H1 (cell line): ENCODE measurements around the gene FARS2. TPM values are rescaled to one million over a fixed set of nuclear protein-coding genes. Genes with fewer than 3 reads are reported as not detected.

Experiments
- CTCF ChIA-PET: fragments of 300-600 bp; sonication (Branson Sonifier 250); formaldehyde crosslinking; loops from one replicate; lab custom pipeline; 2021; ENCODE audit not compliant: partially characterized antibody; lab: Charles Lee
- POLR2A ChIA-PET: fragments of 300-600 bp; sonication (Branson Sonifier 250); formaldehyde crosslinking; loops from one replicate; lab custom pipeline; 2021; ENCODE audit warnings: inconsistent platforms; ENCODE audit not compliant: partially characterized antibody; lab: Charles Lee
- DNase-seq, 2 experiments: peaks; one replicate each; pipeline versions ENCODE4 v3.0.0 to v3.0.0-alpha.2; 2010 to 2022; ENCODE audit warnings: low spot score in 2 of 2, low read depth in 1 of 2, mixed read lengths in 1 of 2
- FAIRE-seq: peaks from 2 replicates; lab custom pipeline; 2011; peaks lifted over from hg19 to GRCh38; lab: Jason Lieb, UNC
- H2AFZ ChIP-seq: 2 replicates; pipeline ENCODE4 v1.8.1; 2012; ENCODE audit warnings: low read length, inconsistent platforms
- H2AK5ac ChIP-seq: 2 replicates; pipeline ENCODE4 v1.6.1; 2013; ENCODE audit warnings: low read depth, low read length
- H2BK120ac ChIP-seq: replicated peaks from 2 replicates; pipeline ENCODE3; 2013; ENCODE audit warnings: low read depth, low read length, inconsistent platforms
- H2BK12ac ChIP-seq: 2 replicates; pipeline ENCODE4 v1.6.1; 2013; ENCODE audit warnings: low read depth, low read length
- H2BK15ac ChIP-seq: 2 replicates; pipeline ENCODE4 v1.6.1; 2013; ENCODE audit warnings: low read length
- H2BK20ac ChIP-seq: 2 replicates; pipeline ENCODE4 v1.6.1; 2013; ENCODE audit warnings: low read length
- H2BK5ac ChIP-seq: 2 replicates; pipeline ENCODE4 v1.6.1; 2013; ENCODE audit warnings: low read depth, low read length
- H3K14ac ChIP-seq: 2 replicates; pipeline ENCODE4 v1.6.1; 2013; ENCODE audit warnings: inconsistent platforms; ENCODE audit not compliant: insufficient read length
- H3K18ac ChIP-seq: 2 replicates; pipeline ENCODE4 v1.6.1; 2013; ENCODE audit warnings: low read length; ENCODE audit errors: extremely low read depth
- H3K23ac ChIP-seq: 2 replicates; pipeline ENCODE4 v1.6.1; 2013; ENCODE audit warnings: inconsistent platforms; ENCODE audit not compliant: insufficient read length
- H3K23me2 ChIP-seq: 2 replicates; pipeline ENCODE4 v1.6.1; 2013; ENCODE audit warnings: low read depth, low read length
- H3K27ac ChIP-seq: 2 replicates; pipeline ENCODE4 v1.6.1; 2011; ENCODE audit warnings: low read depth, low read length, inconsistent platforms
- H3K27me3 ChIP-seq, 4 experiments: replicated peaks in 1 of 4; 1 replicate in 1 of 4; 2 replicates in 3 of 4; pipeline versions ENCODE4 v1.6.1 to v1.8.1; 2011 to 2013; ENCODE audit warnings: low read length in 3 of 4, mild to moderate bottlenecking in 3 of 4, inconsistent platforms in 2 of 4, mixed read lengths in 2 of 4, moderate library complexity in 1 of 4; ENCODE audit not compliant: control insufficient read depth in 3 of 4, insufficient read depth in 3 of 4; ENCODE audit errors: extremely low read depth in 1 of 4
- H3K36me3 ChIP-seq, 4 experiments: 2 replicates each; pipeline versions ENCODE4 v1.6.1 to v1.8.1; 2011 to 2013; ENCODE audit warnings: mild to moderate bottlenecking in 4 of 4, low read length in 3 of 4, moderate library complexity in 2 of 4, control low read depth in 1 of 4, inconsistent platforms in 1 of 4; ENCODE audit not compliant: insufficient read depth in 4 of 4, control insufficient read depth in 2 of 4
- H3K4ac ChIP-seq: replicated peaks from 2 replicates; pipeline ENCODE3; 2013; ENCODE audit warnings: low read length, low read depth, mixed read lengths, inconsistent platforms; ENCODE audit not compliant: insufficient read length
- H3K4me1 ChIP-seq, 4 experiments: replicated peaks in 1 of 4; 1 replicate in 1 of 4; 2 replicates in 3 of 4; pipeline versions ENCODE4 v1.6.1 to v1.8.1; 2011 to 2013; ENCODE audit warnings: low read length in 3 of 4, inconsistent platforms in 2 of 4, mixed read lengths in 1 of 4; ENCODE audit not compliant: insufficient read depth in 4 of 4, control insufficient read depth in 3 of 4
- H3K4me2 ChIP-seq, 2 experiments: 2 replicates each; pipeline versions ENCODE4 v1.6.1 to v1.8.1; 2011 to 2013; ENCODE audit warnings: low read depth in 2 of 2, low read length in 2 of 2, control low read depth in 1 of 2, inconsistent platforms in 1 of 2, mild to moderate bottlenecking in 1 of 2; ENCODE audit not compliant: insufficient read depth in 1 of 2
- H3K4me3 ChIP-seq, 4 experiments: fragments of 200-600, 300-600 bp in 1 of 4; sonication (generic), shearing (Covaris generic), sonication (Bioruptor Twin) in 1 of 4; 2 replicates each; pipeline versions ENCODE4 v1.5.1 to v1.8.1; 2011 to 2016; ENCODE audit warnings: low read length in 4 of 4, low read depth in 3 of 4, control low read depth in 2 of 4, inconsistent platforms in 2 of 4, mild to moderate bottlenecking in 2 of 4, mixed read lengths in 1 of 4, moderate library complexity in 1 of 4; ENCODE audit not compliant: insufficient read depth in 2 of 4; ENCODE audit errors: extremely low read depth in 1 of 4
- H3K56ac ChIP-seq: replicated peaks from 2 replicates; pipeline ENCODE3; 2013; ENCODE audit warnings: low read depth, mild to moderate bottlenecking, mixed read lengths, low read length, inconsistent platforms; ENCODE audit not compliant: insufficient read length
- H3K79me1 ChIP-seq: 2 replicates; pipeline ENCODE4 v1.6.1; 2013; ENCODE audit warnings: low read depth, low read length, control low read depth
- H3K79me2 ChIP-seq, 2 experiments: 2 replicates each; pipeline versions ENCODE4 v1.6.1 to v1.8.1; 2012 to 2013; ENCODE audit warnings: low read length in 2 of 2, mild to moderate bottlenecking in 2 of 2, inconsistent platforms in 1 of 2; ENCODE audit not compliant: insufficient read depth in 2 of 2, control insufficient read depth in 1 of 2
- H3K9ac ChIP-seq, 4 experiments: replicated peaks in 1 of 4; 1 replicate in 1 of 4; 2 replicates in 3 of 4; pipeline versions ENCODE4 v1.6.1 to v1.8.1; 2011 to 2013; ENCODE audit warnings: low read depth in 3 of 4, low read length in 3 of 4, control low read depth in 2 of 4, mild to moderate bottlenecking in 2 of 4, moderate library complexity in 2 of 4, inconsistent platforms in 1 of 4; ENCODE audit errors: extremely low read depth in 1 of 4
- H3K9me3 ChIP-seq, 2 experiments: 2 replicates each; pipeline versions ENCODE4 v1.6.1 to v1.8.1; 2012 to 2013; ENCODE audit warnings: mild to moderate bottlenecking in 2 of 2, moderate library complexity in 2 of 2, control low read depth in 1 of 2, inconsistent platforms in 1 of 2, low read depth in 1 of 2, low read length in 1 of 2, mixed read lengths in 1 of 2; ENCODE audit not compliant: insufficient read depth in 2 of 2
- H4K20me1 ChIP-seq, 2 experiments: replicated peaks in 1 of 2; 2 replicates each; pipeline versions ENCODE3 to v1.8.1; 2011 to 2013; ENCODE audit warnings: inconsistent platforms in 2 of 2, low read length in 2 of 2, mild to moderate bottlenecking in 1 of 2; ENCODE audit not compliant: insufficient read depth in 2 of 2, control insufficient read depth in 1 of 2
- H4K5ac ChIP-seq: 2 replicates; pipeline ENCODE4 v1.6.1; 2013; ENCODE audit warnings: low read length, low read depth, mixed read lengths, inconsistent platforms; ENCODE audit not compliant: insufficient read length
- H4K8ac ChIP-seq: 2 replicates; pipeline ENCODE4 v1.8.0; 2013; ENCODE audit warnings: mild to moderate bottlenecking, moderate library complexity, low read length, inconsistent platforms; ENCODE audit not compliant: insufficient read depth; ENCODE audit errors: extremely low read depth
- H4K91ac ChIP-seq: replicated peaks from 2 replicates; pipeline ENCODE3; 2013; ENCODE audit warnings: low read length, mixed read lengths, inconsistent platforms; ENCODE audit not compliant: insufficient read length
- CEBPB ChIP-seq: IDR thresholded peaks from 2 replicates; pipeline ENCODE4 v1.6.1; 2012; ENCODE audit warnings: low read depth, low read length
- EGR1 ChIP-seq: IDR thresholded peaks from 2 replicates; pipeline ENCODE4 v1.6.1; 2011; ENCODE audit warnings: low read depth, low read length, borderline replicate concordance
- YY1 ChIP-seq: IDR thresholded peaks from 2 replicates; pipeline ENCODE4 v1.6.1; 2011; ENCODE audit warnings: low read depth, mild to moderate bottlenecking, low read length
- ZNF274 ChIP-seq: IDR thresholded peaks from 2 replicates; pipeline ENCODE4 v1.7.0; 2012; ENCODE audit warnings: low read length, borderline replicate concordance; ENCODE audit errors: extremely low read depth
- WGBS, 2 experiments: shearing (Covaris generic) in 1 of 2; methylation state at CpG; one replicate each; pipeline versions ENCODE4 v1.1.6 to v1.1.7; 2013 to 2015; ENCODE audit warnings: low lambda C conversion rate in 2 of 2, mixed read lengths in 2 of 2, inconsistent platforms in 1 of 2, low coverage in 1 of 2, missing lambda C conversion rate in 1 of 2; ENCODE audit not compliant: insufficient replicate concordance in 2 of 2, insufficient coverage in 1 of 2, insufficient read length in 1 of 2; ENCODE audit errors: extremely low coverage in 1 of 2, missing lambda C conversion rate in 1 of 2; 5-methylcytosine and 5-hydroxymethylcytosine counted together
- polyA plus RNA-seq, 7 experiments: library from polyadenylated mRNA; depleted of rRNA in 3 of 7; stranded (reverse) in 5 of 7; unstranded in 2 of 7; fragments of >200 nt in 5 of 7; fragments of 200-250 nt in 2 of 7; gene quantifications; 1 replicate in 5 of 7; 2 replicates in 1 of 7; 4 replicates in 1 of 7; pipeline versions ENCODE4 v1.2.1 to v1.2.3, GENCODE V29; 2011 to 2013; ENCODE audit warnings: missing spikeins in 2 of 7, mixed read lengths in 2 of 7
- total RNA-seq: library from RNA; stranded (reverse); fragmentation: NEBNext Ultra II Directional; extraction: Animal tissue kit (Norgen Biotek cat#: 25700); gene quantifications from 2 replicates; pipeline ENCODE4 v1.2.1, GENCODE V29; 2021

Gene FARS2
- total and polyA plus RNA-seq, 2 of the 8 experiments (the other 6 are each of a cell fraction or from before 2014, with no cell fraction given): 11.7 to 14.4 TPM

- Histone ChIP-seq H3K79me1 (no peaks in the 10 kb centered on the region; the same call in 1 of the 2 replicates), H2BK12ac (no peak overlapping the region), H2BK15ac (no peak overlapping the region), H3K9ac (no peak overlapping the region), H3K79me2 (no peaks in the 10 kb centered on the region), H2BK5ac (no peak overlapping the region), H4K91ac (no peak overlapping the region), H3K9me3 (0 out of 4 replicates have a peak, but pooled peaks cover 0 to 2% of the 10 kb centered on the region in 2 experiments), H3K4ac (no peak overlapping the region), H3K14ac (no peak overlapping the region), H3K23me2 (no peaks in the 10 kb centered on the region), H2BK120ac (no peak overlapping the region), H3K27me3 (no peaks in the 10 kb centered on the region), H3K36me3 (no peaks in the 10 kb centered on the region), H3K27ac (no peak overlapping the region), H3K18ac (no peak overlapping the region), H2AFZ (no peak overlapping the region), H3K23ac (no peak overlapping the region), H4K5ac (no peak overlapping the region), H3K56ac (no peak overlapping the region), H3K4me1 (peaks cover 0 to 2% (median 0%) of the 10 kb centered on the region in 4 experiments; a peak in 1 of 7 replicates), H2AK5ac (no peak overlapping the region), H3K4me3 (no peak overlapping the region), H4K20me1 (peaks cover 0 to 2% of the 10 kb centered on the region in 2 experiments), H2BK20ac (no peak overlapping the region), H3K4me2 (no peak overlapping the region), H4K8ac (no peak overlapping the region)
- DNase-seq (no peak), FAIRE-seq (no peak)
- WGBS, 2 experiments: 93% methylated on average over 4 of the region's 4 CpGs; no CpG with 5 or more reads in 1 of the 2 experiments
- POLR2A ChIA-PET: no interaction called here
- CTCF ChIA-PET: interaction anchor here (0.6 to 3.6 kb wide), 26 partner anchors 9 to 535 kb away, joined by 3 to 25 read pairs (median 3); no protein-coding TSS in a partner anchor
- no peak for TF ChIP-seq ZNF274
- no peak for TF ChIP-seq EGR1
- no peak for TF ChIP-seq YY1
- TF ChIP-seq CEBPB: no peak
These were observed 161.9 kb downstream of the FARS2 start for GRCh38 chr6:5423251-5423650.
